Stimulated activated naive CD8-positive, alpha-beta T cell treated with anti-CD3 and anti-CD28 coated beads, Interleukin-15, Interleukin-2, amounts not matched to agents 100 ng/mL and 50 ng/mL, for 24 hours (primary cell): ENCODE measurements around the gene ADRM1.

Source experiments
- H3K27ac Mint-ChIP-seq: one replicate; pipeline ENCODE4 v1.8.0; 2021; ENCODE audit warnings: mild to moderate bottlenecking, mixed read lengths
- H3K27me3 Mint-ChIP-seq: one replicate; pipeline ENCODE4 v1.8.0; 2021; ENCODE audit warnings: mixed read lengths
- H3K36me3 Mint-ChIP-seq: one replicate; pipeline ENCODE4 v1.8.0; 2021; ENCODE audit warnings: low read depth, mixed read lengths
- H3K4me1 Mint-ChIP-seq: one replicate; pipeline ENCODE4 v1.8.0; 2021; ENCODE audit warnings: low read depth, mixed read lengths
- H3K4me3 Mint-ChIP-seq: one replicate; pipeline ENCODE4 v1.8.0; 2021; ENCODE audit warnings: mild to moderate bottlenecking, mixed read lengths
- H3K9me3 Mint-ChIP-seq: one replicate; pipeline ENCODE4 v1.8.0; 2021; ENCODE audit warnings: mixed read lengths

ADRM1 gene

DNA sequence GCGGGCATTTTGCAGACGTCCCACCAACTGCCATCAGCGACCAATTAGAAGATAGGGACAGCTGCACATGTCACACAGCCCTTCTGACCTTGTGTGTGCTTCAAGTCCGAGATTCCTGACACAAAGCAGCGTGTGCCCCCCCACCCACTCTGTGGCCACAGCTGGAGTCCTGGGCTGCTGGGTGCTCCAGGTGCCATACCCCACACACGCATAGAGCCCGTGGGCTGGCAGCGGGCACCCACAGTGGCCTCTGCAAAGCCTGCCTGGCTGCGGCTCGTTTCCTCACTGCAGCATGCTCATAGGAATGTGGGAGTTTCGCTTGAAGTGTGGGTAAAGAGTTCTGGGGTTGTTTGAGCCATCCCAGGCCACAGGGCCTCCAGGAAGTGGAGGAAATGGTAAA lies 2.5 kb upstream of the ADRM1 start:
- H3K27ac Mint-ChIP-seq = no peak overlapping the region
- H3K27me3 Mint-ChIP-seq = no peaks in the 10 kb centered on the region
- H3K36me3 Mint-ChIP-seq = peaks cover 21% of the 10 kb centered on the region
- peaks cover 19% of the 10 kb centered on the region for H3K4me1 Mint-ChIP-seq
- H3K4me3 Mint-ChIP-seq = no peak overlapping the region
- H3K9me3 Mint-ChIP-seq = no peaks in the 10 kb centered on the region

DNA sequence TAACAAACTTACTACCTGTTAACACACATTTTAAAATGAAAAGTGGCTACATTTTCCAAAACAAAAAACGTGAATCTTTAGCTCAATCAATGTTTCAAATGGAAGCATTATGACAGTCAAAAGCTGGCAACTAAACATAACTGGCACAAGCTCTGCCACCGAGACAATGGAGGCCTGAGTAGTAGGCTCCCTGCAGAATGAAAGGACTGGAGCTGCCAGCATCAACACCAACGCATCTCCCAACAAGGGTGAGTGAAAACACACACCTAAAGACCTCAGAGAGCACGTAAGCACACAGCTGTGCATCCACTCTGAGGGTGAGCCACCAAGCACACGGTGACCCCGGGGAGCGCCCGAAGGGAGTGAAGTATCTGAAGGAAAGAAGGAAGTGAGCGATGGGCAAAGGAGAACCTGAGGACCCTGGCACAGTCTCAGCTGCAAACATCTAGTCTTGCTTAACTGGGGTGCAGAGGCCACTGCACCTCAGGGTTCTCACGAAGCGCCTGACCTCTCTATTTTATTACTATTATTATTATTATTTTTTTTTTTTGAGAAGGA lies 1.6 kb upstream of the ADRM1 start:
- Mint-ChIP-seq H3K4me1 (peaks cover 23% of the 10 kb centered on the region), H3K27me3 (no peaks in the 10 kb centered on the region), H3K27ac (no peak overlapping the region), H3K36me3 (peaks cover 24% of the 10 kb centered on the region), H3K9me3 (no peaks in the 10 kb centered on the region), H3K4me3 (peak overlapping the region; percentile 61)

DNA sequence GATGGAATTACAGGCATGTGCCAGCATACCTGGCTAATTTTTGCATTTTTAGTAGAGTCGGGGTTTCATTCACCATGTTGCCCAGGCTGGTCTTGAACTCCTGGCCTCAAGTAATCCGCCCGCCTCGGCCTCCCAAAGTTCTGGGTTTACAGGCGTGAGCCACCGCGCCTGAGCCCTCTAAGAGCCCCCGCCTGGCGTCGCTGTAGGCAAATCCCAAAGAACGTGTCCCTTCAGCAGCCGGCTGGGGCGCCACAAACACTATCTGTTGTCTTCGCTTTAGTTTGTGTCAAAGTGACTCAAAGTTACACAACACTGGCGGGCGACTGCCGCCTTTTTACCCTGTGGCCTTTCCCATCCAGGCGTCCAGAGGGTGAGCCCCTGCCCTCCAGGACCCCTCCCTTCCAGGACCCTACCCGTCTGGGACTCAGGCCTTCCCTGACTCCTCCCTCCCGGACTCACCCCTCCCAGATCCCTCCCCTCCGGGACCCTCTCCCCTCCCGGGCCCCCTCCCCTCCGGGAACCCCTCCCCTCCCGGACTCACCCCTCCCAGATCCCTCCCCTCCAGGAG lies 940 bp upstream of the ADRM1 start:
- Mint-ChIP-seq H3K9me3 (no peaks in the 10 kb centered on the region), H3K4me1 (peaks cover 23% of the 10 kb centered on the region), H3K4me3 (peak overlapping the region; percentile 86), H3K36me3 (peaks cover 25% of the 10 kb centered on the region), H3K27ac (peak overlapping the region; percentile 96), H3K27me3 (no peaks in the 10 kb centered on the region)

DNA sequence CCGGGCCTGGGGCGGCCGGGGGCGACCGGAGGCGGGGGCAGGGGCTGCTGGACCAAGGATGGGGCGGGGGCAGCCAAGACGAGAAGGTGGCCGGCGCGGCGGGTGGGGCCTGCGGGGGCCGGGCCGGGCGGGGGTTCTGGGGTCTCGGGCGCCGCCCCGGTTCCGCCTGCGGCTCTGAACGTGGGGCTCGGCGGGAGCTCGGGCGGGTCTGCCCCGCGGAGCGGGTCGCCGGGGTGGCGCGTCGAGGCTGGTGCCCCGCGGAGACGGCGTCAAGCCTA lies 204 bp downstream of the ADRM1 start:
- Mint-ChIP-seq H3K27me3 (no peaks in the 10 kb centered on the region), H3K4me1 (peaks cover 23% of the 10 kb centered on the region), H3K9me3 (no peaks in the 10 kb centered on the region), H3K4me3 (peak overlapping the region; percentile 95), H3K27ac (peak overlapping the region; percentile 36), H3K36me3 (peaks cover 25% of the 10 kb centered on the region)

DNA sequence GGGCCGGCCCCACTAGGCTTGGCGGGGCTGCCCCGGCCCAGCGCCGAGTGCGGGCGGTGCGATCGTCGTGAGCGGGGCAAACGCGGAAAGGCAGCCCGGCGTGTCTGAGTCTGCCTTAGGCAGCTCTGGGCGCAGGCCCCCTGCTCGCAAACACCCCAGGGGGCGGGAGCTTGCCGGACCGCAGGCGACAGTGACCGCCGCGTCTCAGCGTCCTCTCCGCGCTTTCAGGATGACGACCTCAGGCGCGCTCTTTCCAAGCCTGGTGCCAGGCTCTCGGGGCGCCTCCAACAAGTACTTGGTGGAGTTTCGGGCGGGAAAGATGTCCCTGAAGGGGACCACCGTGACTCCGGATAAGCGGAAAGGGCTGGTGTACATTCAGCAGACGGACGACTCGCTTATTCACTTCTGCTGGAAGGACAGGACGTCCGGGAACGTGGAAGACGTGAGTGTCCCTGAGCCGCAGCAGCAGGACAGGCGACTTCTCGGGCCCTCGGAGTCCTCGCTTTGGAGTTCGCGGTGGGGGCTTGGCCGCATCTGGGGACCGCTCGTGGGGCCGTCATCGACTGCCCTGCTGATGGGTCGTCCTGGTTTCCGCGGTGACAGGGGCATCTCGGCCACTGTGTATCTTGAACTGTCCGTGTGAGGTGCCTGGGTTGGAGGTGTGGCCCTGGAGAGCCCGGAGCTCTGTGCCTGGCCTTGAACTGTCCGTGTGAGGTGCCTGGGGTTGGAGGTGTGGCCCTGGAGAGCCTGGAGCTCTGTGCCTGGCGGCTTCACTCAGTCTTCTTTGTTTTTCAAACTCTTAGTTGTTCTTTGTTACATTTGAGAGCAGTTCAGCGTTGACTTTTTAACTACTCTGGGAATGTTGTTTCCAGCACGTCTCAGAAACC lies 786 bp downstream of the ADRM1 start:
- Mint-ChIP-seq H3K27me3 (no peaks in the 10 kb centered on the region), H3K27ac (peak overlapping the region; percentile 86), H3K4me3 (peak overlapping the region; percentile 95), H3K9me3 (no peaks in the 10 kb centered on the region), H3K36me3 (peaks cover 25% of the 10 kb centered on the region), H3K4me1 (peaks cover 23% of the 10 kb centered on the region)

DNA sequence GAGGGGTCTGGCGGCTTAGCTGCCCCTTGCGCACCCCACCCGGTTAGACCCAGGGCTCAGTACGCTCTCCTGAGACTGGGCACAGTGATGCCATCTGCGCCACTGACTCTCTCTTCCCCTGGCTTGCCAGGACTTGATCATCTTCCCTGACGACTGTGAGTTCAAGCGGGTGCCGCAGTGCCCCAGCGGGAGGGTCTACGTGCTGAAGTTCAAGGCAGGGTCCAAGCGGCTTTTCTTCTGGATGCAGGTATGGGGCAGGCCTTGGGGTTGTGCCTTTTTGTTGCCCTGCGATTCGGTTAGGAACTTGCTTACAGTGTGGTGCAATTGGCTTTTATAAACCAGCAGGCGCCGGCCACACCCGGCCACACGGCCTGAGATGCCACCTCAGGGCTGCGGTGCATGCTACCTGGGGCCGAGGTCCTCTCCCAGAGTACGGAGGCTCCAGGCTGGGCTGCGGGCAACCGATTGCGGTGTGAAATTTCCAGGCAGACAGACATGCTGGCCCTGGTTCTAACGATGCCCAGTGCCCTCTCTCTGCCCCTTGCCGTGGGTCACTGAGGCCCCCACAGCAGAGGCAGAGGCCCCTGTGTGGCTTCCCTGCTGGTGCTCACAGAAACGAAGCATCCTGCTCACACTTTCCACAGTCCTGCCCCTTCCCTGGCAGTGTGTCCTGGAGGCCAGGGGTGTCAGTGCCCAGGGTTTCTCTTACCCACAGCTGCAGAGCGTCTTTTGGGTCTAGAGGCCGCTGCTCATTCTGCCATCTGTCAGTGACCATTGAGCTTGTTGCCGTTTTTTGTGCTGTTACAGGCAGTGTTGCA lies 1.7 kb downstream of the ADRM1 start:
- Mint-ChIP-seq H3K36me3 (peaks cover 30% of the 10 kb centered on the region), H3K27me3 (no peaks in the 10 kb centered on the region), H3K9me3 (no peaks in the 10 kb centered on the region), H3K27ac (peak overlapping the region; percentile 86), H3K4me1 (peaks cover 23% of the 10 kb centered on the region), H3K4me3 (peak overlapping the region; percentile 95)

DNA sequence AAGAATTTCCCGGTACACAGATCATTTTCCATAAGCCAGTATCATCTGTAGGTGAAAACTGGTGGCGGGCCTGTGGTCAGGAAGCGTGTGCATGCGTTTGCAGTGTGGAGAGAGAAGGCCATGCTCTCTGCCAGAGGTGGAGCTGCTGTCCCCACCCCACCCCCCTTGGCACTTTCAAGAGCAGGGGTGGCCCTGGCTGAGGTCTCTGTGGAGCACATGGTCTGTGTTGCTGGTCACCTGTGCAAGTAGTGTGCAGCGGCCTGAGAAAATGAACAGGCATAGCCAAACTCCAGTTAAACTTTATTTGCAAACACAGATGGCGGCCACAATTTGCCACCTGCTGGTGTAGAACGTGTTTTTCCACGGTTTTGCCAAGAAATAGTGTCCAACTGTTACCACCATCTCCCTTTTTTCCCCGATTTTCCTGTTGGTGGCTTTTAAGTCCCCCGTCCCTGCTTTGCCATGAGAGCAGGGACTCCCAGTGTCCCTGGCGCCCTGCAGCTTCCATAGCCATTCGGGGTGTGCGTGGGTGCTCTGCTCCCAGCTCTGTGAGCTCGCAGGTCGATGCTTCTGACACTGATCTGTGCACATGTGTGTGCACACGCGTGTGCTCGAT lies 2.5 kb downstream of the ADRM1 start:
- H3K36me3 Mint-ChIP-seq = peaks cover 30% of the 10 kb centered on the region

DNA sequence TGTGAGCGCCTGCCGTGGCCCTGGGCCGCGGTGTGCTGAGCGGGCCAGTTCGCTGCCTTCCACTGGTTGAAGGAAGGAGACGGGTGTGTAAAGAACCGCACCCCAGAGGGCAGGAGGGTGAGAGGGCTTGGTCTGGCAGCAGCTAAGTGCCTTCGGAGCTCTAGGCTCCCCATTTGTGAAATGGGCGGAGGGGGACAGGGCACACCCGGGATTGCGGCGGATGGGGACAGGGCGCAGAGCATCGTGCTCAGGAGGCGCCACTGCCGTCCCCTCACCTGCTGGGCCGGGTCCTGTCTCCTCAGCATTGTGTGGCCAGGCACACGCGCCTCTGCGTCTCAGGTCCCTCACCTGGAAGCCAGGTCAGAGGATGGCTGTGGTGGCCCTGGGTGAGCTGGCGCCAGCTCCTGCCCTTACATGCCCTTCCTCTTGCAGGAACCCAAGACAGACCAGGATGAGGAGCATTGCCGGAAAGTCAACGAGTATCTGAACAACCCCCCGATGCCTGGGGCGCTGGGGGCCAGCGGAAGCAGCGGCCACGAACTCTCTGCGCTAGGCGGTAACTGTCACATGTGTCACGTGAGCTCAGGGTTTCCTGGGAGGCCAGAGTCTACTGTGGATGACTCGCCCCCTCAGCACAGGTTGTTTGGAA lies 3.1 kb downstream of the ADRM1 start:
- Mint-ChIP-seq H3K27me3 (no peaks in the 10 kb centered on the region), H3K4me3 (peak overlapping the region; percentile 95), H3K9me3 (no peaks in the 10 kb centered on the region), H3K4me1 (peaks cover 23% of the 10 kb centered on the region), H3K36me3 (peaks cover 30% of the 10 kb centered on the region), H3K27ac (peak overlapping the region; percentile 55)

More for the DNA sequence above, 2.5 kb downstream of the ADRM1 start:
- H3K27me3 Mint-ChIP-seq = no peaks in the 10 kb centered on the region
- peak overlapping the region; percentile 95 for H3K4me3 Mint-ChIP-seq
- H3K9me3 Mint-ChIP-seq = no peaks in the 10 kb centered on the region
- H3K27ac Mint-ChIP-seq = peak overlapping the region; percentile 67
- H3K4me1 Mint-ChIP-seq = peaks cover 23% of the 10 kb centered on the region

DNA sequence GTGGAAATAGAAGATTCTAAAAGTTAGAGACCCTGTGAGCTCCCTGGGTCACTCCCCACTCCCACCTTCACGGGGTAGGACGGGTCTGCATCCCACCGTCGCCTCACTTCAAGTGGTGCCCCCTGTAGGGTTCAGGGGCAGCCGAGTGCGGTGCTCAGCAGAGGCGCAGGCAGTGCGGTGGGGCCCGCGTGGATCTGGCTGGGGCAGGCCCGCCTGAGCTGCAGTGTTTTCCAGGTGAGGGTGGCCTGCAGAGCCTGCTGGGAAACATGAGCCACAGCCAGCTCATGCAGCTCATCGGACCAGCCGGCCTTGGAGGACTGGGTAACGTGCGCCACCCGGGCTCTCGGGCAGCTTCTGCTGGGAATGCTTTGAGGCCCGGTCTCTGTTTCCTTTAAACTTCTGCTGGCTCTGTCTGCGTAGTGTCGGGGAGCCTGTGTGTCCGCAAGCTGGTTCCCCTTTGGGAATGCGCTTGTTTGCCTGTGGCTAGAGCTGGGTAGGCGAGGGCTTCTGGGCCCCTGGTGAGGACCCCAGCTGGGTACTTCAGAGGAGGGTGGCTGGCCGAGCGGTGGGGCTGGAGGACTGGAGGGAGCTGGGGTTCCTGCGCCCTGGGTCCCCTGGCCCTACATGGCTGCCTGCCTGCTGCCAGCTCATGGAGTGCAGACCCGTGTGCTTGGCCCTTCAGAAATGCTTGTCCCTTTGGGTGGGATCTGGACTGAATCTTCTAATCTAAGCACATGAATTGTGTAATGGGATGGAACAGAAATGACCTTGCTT lies 3.8 kb downstream of the ADRM1 start:
- Mint-ChIP-seq H3K4me3 (no peak overlapping the region), H3K9me3 (no peaks in the 10 kb centered on the region), H3K27ac (peak overlapping the region; percentile 55), H3K4me1 (peaks cover 20% of the 10 kb centered on the region), H3K36me3 (peaks cover 30% of the 10 kb centered on the region), H3K27me3 (no peaks in the 10 kb centered on the region)

DNA sequence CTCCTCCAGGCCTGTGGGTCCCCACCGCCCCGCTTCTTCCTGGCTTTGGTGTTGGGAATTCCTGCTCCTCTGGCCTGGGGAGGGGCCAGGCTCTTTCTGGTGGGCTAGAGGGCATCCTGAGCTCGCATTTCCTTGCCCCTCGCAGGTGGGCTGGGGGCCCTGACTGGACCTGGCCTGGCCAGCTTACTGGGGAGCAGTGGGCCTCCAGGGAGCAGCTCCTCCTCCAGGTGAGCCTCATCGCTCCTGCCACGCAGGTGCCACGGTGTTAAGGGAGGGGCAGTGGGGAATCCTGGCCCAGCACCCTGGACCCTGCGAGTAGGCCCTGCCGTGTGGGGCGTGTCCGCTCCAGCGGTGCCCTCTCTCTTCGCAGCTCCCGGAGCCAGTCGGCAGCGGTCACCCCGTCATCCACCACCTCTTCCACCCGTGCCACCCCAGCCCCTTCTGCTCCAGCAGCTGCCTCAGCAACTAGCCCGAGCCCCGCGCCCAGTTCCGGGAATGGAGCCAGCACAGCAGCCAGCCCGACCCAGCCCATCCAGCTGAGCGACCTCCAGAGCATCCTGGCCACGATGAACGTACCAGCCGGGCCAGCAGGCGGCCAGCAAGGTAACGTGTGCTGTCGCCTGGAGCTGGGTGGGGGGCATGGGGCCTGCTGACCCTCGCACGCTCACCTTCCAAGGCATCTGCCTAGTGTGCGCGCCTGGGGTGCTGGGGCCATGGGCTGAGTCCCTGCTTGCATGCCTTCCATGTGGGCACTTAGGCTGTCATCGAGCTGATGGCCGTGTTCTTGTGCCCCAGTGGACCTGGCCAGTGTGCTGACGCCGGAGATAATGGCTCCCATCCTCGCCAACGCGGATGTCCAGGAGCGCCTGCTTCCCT lies 4.7 kb downstream of the ADRM1 start:
- H3K27ac Mint-ChIP-seq = no peak overlapping the region
- peaks cover 20% of the 10 kb centered on the region for H3K4me1 Mint-ChIP-seq
- H3K36me3 Mint-ChIP-seq = peaks cover 30% of the 10 kb centered on the region
- H3K4me3 Mint-ChIP-seq = no peak overlapping the region
- no peaks in the 10 kb centered on the region for H3K27me3 Mint-ChIP-seq
- no peaks in the 10 kb centered on the region for H3K9me3 Mint-ChIP-seq

DNA sequence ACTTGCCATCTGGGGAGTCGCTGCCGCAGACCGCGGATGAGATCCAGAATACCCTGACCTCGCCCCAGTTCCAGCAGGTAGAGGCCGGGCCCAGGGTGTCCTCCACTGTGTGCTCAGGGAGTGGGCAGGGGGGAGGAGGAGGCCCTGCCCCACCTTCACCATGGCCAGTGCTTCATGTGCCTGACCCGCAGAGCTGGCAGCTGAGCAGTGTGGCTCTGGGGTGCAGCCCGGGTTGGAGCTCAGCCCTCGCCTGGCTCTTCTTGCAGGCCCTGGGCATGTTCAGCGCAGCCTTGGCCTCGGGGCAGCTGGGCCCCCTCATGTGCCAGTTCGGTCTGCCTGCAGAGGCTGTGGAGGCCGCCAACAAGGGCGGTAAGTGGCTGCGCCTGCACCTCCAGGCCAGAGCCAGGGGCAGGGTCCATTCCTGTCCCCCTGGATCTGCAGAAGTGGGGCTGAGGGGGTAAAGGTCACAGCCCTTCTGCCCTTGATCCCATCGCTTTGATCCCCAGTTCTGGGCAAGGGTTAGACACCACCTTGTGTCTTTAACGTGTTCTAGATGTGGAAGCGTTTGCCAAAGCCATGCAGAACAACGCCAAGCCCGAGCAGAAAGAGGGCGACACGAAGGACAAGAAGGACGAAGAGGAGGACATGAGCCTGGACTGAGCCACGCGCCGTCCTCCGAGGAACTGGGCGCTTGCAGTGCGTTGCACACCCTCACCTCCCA lies 5.5 kb downstream of the ADRM1 start:
- Mint-ChIP-seq H3K4me3 (no peak overlapping the region), H3K4me1 (peaks cover 20% of the 10 kb centered on the region), H3K27me3 (no peaks in the 10 kb centered on the region), H3K9me3 (no peaks in the 10 kb centered on the region), H3K27ac (no peak overlapping the region), H3K36me3 (peaks cover 30% of the 10 kb centered on the region)

DNA sequence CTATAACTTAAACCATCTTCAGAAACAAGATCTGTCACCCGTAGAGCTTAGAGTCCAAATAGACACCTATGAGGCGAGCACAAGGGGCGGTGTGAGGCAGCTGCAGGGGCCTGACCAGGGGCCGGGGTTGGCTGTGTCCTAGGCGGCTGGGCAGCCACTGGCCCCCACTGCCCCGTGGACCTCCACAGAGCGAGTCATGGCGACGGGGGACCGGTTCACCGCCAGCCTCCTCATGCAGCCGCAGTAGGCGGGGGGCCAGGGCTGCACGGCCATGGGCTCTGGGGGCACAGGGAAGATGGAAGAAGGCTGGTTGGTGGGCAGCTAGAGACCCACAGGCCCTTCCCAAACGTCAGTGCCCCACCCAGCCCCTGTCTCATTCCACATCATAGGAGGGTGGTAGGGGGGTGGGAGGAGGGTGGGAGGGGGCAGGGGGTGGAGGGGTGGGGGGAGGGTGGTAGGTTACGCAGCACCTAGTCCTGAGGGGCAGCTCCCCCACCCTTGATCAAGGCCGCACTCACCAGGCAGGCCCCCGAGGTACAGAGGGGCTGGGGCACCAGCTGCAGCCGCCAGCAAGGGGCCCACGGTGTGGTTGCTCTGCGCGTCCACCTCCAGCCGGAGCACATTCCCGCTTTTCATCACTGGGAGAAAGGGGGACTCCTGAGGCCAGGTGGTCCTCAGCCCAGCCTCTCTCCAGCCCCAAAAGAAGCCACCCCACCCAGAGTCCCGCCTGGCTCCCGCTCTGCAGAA lies 6.6 kb downstream of the ADRM1 start:
- Mint-ChIP-seq H3K4me1 (peaks cover 13% of the 10 kb centered on the region), H3K9me3 (no peaks in the 10 kb centered on the region), H3K4me3 (no peak overlapping the region), H3K36me3 (peaks cover 20% of the 10 kb centered on the region), H3K27me3 (no peaks in the 10 kb centered on the region), H3K27ac (no peak overlapping the region)
